NCI-H128 (cell line): ENCODE data around the gene DPP8.

Experiments used
- DNase-seq: peaks from one replicate; lab custom pipeline; 2025; ENCODE audit not compliant: unreplicated experiment; lab: John Stamatoyannopoulos, UW

Gene DPP8

GRCh38 chr15:65426216-65426853 is 91.2 kb downstream of the DPP8 start:
- DNase-seq = no peak

GRCh38 chr15:65424683-65425082 is 92.8 kb downstream of the DPP8 start:
- DNase-seq = no peak

GRCh38 chr15:65423976-65424679 is 93.4 kb downstream of the DPP8 start:
- no peak for DNase-seq

- DNase-seq = no peak
These were observed 94.1 kb downstream of the DPP8 start for GRCh38 chr15:65423150-65423975.

GRCh38 chr15:65421360-65422215 is 95.9 kb downstream of the DPP8 start:
- no peak for DNase-seq

GRCh38 chr15:65420975-65421359 is 96.5 kb downstream of the DPP8 start:
- DNase-seq = no peak

- no peak for DNase-seq
These were observed 98.9 kb downstream of the DPP8 start for GRCh38 chr15:65418596-65418995.

- no peak for DNase-seq
These were observed 100.6 kb downstream of the DPP8 start for GRCh38 chr15:65416845-65417416.

- DNase-seq = no peak
These were observed 102.5 kb downstream of the DPP8 start for GRCh38 chr15:65414841-65415621.

- DNase-seq = no peak
These were observed 103.7 kb downstream of the DPP8 start for GRCh38 chr15:65413760-65414144.

- no peak for DNase-seq
These were observed 104.3 kb downstream of the DPP8 start for GRCh38 chr15:65413051-65413759.

GRCh38 chr15:65412556-65412955 is 104.9 kb downstream of the DPP8 start:
- no peak for DNase-seq

- no peak for DNase-seq
These were observed 105.9 kb downstream of the DPP8 start for GRCh38 chr15:65411465-65412071.

- DNase-seq = no peak
These were observed 106.5 kb downstream of the DPP8 start for GRCh38 chr15:65410972-65411371.

- no peak for DNase-seq
These were observed 107.5 kb downstream of the DPP8 start for GRCh38 chr15:65410036-65410435.

- DNase-seq = no peak
These were observed 108.4 kb downstream of the DPP8 start for GRCh38 chr15:65409036-65409631.

GRCh38 chr15:65408324-65409035 is 109.0 kb downstream of the DPP8 start:
- DNase-seq = no peak
